Neural progenitor cell (in vitro differentiated cells): Measurements from ENCODE around the gene SERINC3.

Experiments
- EZH2 ChIP-seq: fragments of 200-600 bp; sonication (generic); IDR thresholded peaks from 2 replicates; pipeline ENCODE4 v1.6.1; 2017; ENCODE audit warnings: antibody characterized with exemption, mild to moderate bottlenecking, moderate library complexity
- TF ChIP-seq, protein P1 (sequence below): fragments of 200-600 bp; sonication (generic); IDR thresholded peaks from 2 replicates; pipeline ENCODE4 v1.5.1; 2017; ENCODE audit warnings: antibody characterized with exemption, mild to moderate bottlenecking

DNA sequence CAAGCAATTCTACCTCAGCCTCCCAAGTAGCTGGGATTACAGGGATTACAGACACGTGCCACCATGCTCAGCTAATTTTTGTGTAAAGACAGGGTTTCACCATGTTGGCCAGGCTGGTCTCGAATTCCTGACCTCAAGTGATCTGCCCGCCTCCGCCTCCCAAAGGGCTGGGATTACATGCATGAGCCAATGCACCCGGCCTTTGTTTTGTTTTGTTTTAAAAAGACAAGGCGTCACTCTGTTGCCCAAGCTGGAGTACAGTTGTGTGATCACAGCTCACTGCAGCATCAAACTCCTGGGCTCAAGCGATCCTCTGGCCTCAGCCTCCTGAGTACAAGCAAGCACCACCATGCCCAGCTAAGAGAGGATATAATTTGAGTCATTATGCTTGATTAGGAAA is 5.4 kb downstream of the SERINC3 start:
- TF ChIP-seq, protein P1, sequence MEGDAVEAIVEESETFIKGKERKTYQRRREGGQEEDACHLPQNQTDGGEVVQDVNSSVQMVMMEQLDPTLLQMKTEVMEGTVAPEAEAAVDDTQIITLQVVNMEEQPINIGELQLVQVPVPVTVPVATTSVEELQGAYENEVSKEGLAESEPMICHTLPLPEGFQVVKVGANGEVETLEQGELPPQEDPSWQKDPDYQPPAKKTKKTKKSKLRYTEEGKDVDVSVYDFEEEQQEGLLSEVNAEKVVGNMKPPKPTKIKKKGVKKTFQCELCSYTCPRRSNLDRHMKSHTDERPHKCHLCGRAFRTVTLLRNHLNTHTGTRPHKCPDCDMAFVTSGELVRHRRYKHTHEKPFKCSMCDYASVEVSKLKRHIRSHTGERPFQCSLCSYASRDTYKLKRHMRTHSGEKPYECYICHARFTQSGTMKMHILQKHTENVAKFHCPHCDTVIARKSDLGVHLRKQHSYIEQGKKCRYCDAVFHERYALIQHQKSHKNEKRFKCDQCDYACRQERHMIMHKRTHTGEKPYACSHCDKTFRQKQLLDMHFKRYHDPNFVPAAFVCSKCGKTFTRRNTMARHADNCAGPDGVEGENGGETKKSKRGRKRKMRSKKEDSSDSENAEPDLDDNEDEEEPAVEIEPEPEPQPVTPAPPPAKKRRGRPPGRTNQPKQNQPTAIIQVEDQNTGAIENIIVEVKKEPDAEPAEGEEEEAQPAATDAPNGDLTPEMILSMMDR: no peak
- TF ChIP-seq EZH2: no peak
